ENCODE results near the gene MYL12A.

MYL12A gene

GRCh38 chr18:3281456-3282400 lies 34.1 kb downstream of the MYL12A start:
- DNase-seq (ENCODE audit: low read depth in 2 of 2, low spot score in 1 of 2): no peak

DNA sequence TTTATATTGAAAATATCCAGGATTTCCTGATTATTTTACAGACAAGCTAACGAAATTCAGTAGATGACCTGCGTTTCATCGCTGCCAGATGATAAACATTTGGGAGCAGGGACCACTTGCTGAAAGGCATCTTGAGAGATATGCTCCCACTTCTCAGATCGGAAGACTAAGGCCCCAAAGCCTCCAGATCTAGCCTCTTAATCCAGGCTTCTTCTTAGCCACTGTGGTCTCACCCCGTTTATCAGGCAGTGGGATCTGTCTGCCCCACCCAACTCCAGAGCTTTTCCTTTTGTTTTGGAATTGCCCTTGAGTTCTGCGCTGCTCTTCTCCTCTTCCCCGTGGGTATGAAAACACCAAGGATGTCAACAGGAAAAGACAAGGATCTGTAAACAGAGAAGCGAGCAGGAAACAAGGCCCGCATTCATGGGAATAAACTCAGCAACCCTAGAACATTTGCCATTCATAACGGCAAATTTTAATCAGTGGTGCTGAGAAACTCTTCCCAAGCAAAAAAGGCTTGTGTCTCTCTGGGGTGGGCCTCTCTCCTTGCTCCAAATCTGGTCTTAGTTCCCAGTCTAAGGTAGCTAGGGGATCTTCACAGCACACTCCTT lies 35.8 kb downstream of the MYL12A start:
- no peak for DNase-seq (ENCODE audit: low read depth in 2 of 2, low spot score in 1 of 2)

GRCh38 chr18:3283908-3284307 lies 36.3 kb downstream of the MYL12A start:
- DNase-seq (ENCODE audit: low read depth in 2 of 2, low spot score in 1 of 2): no peak

DNA sequence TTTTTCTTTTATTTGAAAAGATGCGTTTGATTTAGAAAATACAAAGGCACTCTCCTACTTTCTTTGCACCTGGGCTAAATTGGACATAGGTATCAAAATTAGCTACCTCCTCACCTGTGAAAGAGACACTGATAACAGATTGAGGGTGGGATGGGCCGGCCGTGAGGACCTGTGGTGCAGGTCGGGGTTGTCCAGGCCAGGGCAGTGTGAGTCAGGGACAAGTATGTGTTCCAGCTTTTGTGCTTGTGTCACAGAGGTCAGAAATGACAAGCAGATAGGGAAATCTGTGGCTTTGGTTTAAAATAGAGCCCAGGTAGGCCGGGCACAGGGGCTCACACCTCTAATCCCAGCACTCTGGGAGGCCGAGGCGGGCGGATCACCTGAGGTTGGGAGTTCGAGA lies 36.9 kb downstream of the MYL12A start:
- DNase-seq (ENCODE audit: low read depth in 2 of 2, low spot score in 1 of 2): no peak

GRCh38 chr18:3286159-3286558 lies 38.6 kb downstream of the MYL12A start:
- no peak for DNase-seq (ENCODE audit: low read depth in 2 of 2, low spot score in 1 of 2)

- no peak for DNase-seq (ENCODE audit: low read depth in 2 of 2, low spot score in 1 of 2)
These were observed 45.8 kb downstream of the MYL12A start for GRCh38 chr18:3293196-3293951.

DNA sequence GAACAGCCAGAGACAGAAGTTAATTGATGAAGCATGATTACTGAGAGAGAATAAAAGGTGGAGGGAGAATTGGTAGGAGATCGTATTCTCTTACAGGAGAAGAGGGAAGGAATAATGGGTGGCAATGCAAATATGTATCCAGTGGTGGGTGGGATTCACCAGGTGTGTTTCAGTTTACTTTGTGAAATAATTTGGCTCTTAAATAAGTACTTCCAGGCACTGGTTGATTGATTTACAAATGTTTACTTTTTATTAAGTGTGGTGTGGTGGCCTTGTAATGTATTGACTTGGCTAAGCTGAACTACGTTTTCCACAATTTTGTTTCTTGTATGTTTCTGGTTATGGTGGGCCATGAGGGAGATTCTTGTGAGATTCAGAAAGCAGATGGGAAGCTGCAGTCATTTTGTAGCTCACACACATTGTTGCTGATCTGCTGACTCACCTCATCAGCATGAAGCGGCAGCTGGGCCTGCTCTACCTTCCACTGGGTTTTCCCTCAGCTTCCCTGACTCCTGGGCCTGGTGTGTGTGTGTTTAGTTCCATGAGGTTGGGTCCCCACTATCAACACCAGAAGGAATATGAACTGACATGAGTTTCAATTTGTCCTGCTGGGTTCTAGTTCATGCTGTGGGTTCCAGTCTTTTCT lies 47.0 kb downstream of the MYL12A start:
- no peak for DNase-seq (ENCODE audit: low read depth in 2 of 2, low spot score in 1 of 2)

DNA sequence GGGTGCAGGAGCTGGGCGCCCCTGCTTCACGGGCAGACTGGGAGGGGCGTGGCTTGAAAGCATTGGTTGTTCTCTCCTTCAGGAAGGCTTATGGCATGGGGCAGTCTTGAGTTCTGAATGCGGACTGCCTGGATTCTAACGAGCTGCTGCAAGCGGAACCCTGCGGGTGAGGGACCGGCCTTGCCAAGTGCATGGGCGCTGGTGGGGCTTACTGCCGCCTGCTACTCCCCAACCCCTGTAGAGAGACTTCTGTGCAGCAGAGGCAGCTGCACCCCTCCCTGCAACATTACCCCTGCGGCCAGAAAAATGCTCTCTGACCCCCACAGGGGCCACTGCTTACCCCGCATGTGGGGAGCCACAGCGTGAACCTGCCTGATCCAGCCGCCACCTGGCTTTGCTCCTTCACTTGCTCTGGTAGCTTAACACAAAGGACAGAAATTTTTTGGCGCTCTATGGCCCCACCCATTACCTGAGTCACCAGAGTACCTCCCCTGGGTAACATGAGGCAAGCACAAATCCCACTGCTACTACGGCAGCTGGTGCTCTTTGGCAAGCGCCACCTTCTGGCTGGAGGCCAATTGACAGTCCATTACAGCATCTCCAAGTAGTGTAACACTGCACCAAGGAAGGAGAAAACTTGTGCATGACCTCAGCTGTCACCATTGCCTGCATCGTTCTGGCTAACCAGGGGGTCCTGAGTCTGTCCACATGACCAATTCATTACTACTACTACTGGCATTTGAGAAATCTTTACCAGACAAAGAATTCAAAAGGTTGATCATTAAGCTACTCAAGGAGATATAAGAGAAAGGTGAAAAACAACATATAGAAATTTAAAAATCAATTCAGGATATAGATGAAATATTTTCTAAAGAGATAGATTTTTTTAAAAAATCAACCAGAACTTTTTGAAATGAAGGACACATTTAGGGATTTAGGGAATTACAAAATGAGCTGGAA lies 49.7 kb downstream of the MYL12A start:
- peak; percentile 84 to 88 for DNase-seq (ENCODE audit: low read depth in 2 of 2, low spot score in 1 of 2)

GRCh38 chr18:3304832-3305231 lies 57.2 kb downstream of the MYL12A start:
- DNase-seq (ENCODE audit: low read depth in 2 of 2, low spot score in 1 of 2): no peak

- no peak for DNase-seq (ENCODE audit: low read depth in 2 of 2, low spot score in 1 of 2)
These were observed 57.8 kb downstream of the MYL12A start for GRCh38 chr18:3305354-3305762.
